GM21367 (cell line): ENCODE data around the gene KISS1R.

Experiments
- ATAC-seq: cut with Tn5 transposase; IDR thresholded peaks from one replicate; pipeline ENCODE4 v1.9.1; 2021; ENCODE audit not compliant: unreplicated experiment

The KISS1R gene

GRCh38 chr19:934865-935479 lies 17.8 kb downstream of the KISS1R start:
- ATAC-seq: no peak

GRCh38 chr19:936175-936546 lies 19.0 kb downstream of the KISS1R start:
- no peak for ATAC-seq

GRCh38 chr19:937259-937694 lies 20.1 kb downstream of the KISS1R start:
- ATAC-seq: no peak

- no peak for ATAC-seq
These were observed 21.2 kb downstream of the KISS1R start for GRCh38 chr19:938233-938923.

- no peak for ATAC-seq
These were observed 22.3 kb downstream of the KISS1R start for GRCh38 chr19:939439-939838.

- ATAC-seq: no peak
These were observed 22.8 kb downstream of the KISS1R start for GRCh38 chr19:939922-940321.

DNA sequence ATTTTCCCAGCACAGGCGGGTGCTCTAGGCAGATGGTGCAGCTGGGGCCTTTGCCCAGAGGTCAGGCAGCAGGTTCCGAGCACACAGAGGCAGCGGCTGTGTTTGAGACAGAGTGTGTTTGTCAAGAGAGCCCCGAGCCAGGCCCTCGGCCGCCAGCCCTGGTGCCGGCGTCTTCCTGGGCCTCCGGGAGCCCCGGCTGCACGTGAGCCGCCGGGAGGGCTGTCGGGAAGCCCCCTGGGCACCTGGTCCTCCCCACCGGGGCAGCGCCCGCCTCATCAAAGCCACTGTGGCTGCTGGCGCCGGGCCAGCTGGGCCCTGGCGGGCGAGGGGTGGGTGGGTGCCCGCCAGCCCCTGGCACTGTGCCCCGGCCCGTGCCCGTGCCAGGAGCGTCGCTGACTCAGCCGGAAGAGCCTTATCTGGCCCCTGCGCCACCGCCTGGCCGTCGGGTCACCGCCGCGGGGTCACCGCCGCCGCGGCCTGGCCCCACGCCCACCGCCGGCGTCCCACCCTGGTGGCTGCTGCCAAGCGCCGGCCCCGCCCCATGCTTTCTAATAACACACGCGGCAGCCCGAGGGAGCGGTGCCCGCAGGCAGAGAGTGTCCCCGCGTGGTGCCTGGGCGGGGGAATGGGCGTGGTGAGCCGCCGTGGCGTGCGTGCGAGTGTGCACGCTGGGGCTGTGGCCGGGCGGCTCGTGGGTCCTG lies 23.6 kb downstream of the KISS1R start:
- ATAC-seq: no peak

- ATAC-seq: no peak
These were observed 24.4 kb downstream of the KISS1R start for GRCh38 chr19:941292-942132.

DNA sequence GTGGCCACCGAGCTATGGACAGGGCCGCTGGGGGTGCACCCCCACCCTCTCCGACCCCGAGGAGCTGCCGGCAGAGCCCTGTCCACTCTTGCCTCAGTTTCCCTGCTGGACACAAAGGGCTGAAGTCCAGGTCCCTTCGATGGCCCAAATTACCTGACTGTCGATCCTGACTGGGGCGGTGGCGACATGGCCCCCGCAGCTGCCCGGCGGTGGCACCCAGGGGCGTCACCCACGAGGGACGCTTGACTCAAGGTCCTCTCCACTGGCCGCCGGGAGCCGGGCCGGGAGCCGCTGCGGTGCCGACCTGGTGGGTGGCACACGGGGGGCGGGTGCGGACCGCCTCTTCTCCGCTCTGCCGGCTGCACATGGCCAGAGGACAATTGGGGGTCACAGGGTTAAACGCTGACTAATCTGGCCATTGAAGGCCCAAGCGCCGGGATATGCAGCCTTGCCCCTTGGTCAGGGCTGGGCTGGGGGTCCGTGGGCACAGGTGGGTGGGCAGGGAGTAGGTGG lies 25.1 kb downstream of the KISS1R start:
- no peak for ATAC-seq

- no peak for ATAC-seq
These were observed 26.5 kb downstream of the KISS1R start for GRCh38 chr19:943551-944170.

- no peak for ATAC-seq
These were observed 27.0 kb downstream of the KISS1R start for GRCh38 chr19:944171-944567.

- no peak for ATAC-seq
These were observed 27.6 kb downstream of the KISS1R start for GRCh38 chr19:944663-945241.

- no peak for ATAC-seq
These were observed 28.5 kb downstream of the KISS1R start for GRCh38 chr19:945401-946252.

DNA sequence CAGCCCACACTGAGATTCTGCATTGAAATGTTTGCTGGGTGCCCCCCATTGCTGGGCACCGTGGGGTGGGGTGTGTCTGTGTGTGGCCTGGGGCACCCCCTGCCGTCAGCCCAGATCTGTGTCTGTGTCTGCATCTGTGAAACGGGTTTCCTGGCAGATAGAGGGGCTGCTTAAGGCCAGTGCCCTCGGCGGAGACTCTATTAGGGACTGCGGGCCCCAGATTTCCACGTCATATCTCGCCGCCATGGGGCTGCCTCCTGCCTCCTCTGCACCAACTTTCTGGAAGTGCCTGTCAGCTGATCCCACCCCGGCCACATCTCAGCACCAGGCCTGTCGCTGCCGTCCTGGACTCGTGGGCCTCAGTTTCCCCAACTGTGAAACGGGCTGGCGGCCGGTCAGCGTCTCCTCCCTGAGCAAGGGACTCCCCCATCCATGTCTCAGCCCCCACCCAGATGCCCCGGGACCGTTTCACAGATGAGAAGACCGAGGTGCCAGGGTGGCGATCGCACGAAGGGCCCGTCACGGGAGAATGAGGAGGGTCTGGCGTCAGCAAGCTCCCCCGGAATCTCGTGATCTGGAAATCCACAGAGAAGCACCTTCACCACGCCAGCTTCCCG lies 30.1 kb downstream of the KISS1R start:
- no peak for ATAC-seq

GRCh38 chr19:947707-948539 lies 30.8 kb downstream of the KISS1R start:
- ATAC-seq: peak; percentile 42

GRCh38 chr19:948842-949496 lies 31.8 kb downstream of the KISS1R start:
- ATAC-seq: no peak

- ATAC-seq: no peak
These were observed 33.4 kb downstream of the KISS1R start for GRCh38 chr19:950352-951066.
